Fibroblast of skin of abdomen (primary cell): ENCODE results near the gene LHCGR. TPM values are rescaled to one million over a fixed set of nuclear protein-coding genes. Genes with fewer than 3 reads are reported as not detected.

Experiments used
- DNase-seq: peaks from one replicate; pipeline ENCODE4 v3.0.0-alpha.2; 2013
- polyA plus RNA-seq, 2 experiments: library from polyadenylated mRNA; unstranded; fragments of 120-200 nt; gene quantifications; one replicate each; pipeline ENCODE4 v1.2.1, GENCODE V29; 2013; ENCODE audit not compliant: insufficient read length in 2 of 2

LHCGR gene
- 0.06 TPM for polyA plus RNA-seq (2013, experiment 1 of 2; ENCODE audit: insufficient read length)
- polyA plus RNA-seq (2013, experiment 2 of 2; ENCODE audit: insufficient read length), result 0.04 TPM

DNA sequence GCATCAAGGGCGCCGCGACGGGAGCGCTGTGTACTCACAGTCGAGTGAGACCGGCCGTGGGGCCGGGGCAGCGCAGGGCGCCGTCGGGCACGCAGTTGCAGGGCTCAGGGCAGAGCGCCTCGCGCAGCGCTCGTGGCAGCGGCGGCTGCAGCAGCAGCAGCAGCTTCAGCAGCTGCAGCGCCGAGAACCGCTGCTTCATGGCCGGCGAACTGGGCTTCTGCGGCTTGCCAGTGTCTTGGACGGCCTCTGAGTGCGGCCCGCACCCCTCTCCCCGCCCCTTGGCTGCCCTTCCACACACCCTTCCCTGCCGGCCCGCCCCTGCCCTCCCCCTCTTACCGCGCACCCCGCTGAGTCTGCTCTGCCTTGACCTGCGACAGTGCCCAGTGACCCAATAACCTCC is at the start of gene LHCGR:
LHCGR (minus strand) TSS at position 252 of the 400 bp plus-strand sequence; CDS start at position 199, 53 bp downstream.
- DNase-seq, result peak; percentile 12

DNA sequence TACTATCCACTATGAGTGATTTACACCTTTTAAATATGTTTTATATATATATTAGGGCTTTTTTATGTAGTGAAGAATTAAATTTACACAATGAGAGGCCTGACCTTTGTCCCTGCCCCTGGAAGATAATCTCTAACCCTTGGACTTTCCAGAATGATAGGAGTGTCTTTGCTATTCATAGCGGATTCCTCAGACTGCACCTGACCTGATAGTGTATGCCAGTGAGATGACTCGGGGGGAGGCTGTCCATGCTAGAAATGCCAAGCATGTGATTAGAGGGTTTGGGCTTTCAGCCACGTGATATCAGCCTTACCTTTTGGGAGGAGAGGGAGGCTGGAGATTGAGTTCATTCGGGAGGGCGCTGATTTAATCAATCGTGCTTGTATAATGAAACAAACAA is 44.1 kb upstream of the LHCGR start:
- DNase-seq, result no peak

DNA sequence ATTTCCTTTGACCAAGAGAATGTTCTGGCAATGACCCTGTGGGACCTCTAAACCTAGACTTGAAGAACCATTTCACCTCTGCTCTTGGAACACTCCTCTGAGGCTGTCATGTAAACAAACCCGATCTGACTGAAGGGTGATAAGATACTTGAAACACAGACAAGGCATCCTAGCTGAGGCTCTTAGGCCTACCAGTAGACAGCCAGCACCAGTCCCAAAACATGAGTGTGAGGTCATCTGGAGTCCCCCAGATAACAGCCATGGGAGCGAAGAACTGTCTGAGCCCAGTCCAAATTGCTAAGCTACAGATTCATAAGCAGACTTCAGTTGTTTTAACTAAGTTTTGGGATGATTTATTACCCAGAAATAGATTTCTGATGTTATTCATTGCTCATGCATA is 39.5 kb upstream of the LHCGR start:
- no peak for DNase-seq

DNA sequence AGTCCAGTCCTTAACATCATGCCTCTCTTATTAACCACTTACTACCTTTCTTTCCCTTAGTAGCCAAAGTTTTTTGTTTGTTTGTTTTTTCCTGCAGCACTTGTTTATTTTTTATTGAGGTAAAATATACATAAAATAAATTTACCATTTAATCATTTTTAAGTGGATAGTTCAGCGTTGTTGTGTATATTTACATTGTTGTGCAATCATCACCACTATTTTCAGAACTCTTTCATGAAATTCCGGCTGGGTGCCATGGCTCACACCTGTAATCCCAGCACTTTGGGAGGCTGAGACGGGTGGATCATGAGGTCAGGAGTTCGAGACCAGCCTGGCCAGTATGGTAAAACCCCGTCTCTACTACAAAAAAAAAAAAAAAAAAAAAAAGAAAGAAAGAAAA is 38.1 kb upstream of the LHCGR start:
- DNase-seq, result no peak

DNA sequence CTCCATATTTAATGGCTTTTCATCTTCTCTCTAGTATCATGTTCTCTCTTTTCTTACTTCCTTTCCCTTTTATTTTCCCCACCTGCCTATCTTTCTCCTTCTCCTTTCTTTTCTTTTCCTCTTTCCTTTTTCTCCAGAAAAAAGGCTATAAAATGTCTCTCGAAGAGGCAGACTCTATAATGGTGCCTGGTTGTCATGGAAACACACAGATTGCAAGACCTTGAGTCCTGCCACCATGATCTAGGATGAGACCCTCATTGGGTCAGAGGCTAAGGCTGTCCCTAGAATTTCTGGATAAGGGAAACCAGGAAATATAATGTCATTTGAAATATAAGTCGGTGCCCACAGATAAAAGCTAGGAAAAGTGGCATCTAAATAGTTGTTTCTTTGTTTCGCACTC is 36.5 kb upstream of the LHCGR start:
- DNase-seq, result no peak

DNA sequence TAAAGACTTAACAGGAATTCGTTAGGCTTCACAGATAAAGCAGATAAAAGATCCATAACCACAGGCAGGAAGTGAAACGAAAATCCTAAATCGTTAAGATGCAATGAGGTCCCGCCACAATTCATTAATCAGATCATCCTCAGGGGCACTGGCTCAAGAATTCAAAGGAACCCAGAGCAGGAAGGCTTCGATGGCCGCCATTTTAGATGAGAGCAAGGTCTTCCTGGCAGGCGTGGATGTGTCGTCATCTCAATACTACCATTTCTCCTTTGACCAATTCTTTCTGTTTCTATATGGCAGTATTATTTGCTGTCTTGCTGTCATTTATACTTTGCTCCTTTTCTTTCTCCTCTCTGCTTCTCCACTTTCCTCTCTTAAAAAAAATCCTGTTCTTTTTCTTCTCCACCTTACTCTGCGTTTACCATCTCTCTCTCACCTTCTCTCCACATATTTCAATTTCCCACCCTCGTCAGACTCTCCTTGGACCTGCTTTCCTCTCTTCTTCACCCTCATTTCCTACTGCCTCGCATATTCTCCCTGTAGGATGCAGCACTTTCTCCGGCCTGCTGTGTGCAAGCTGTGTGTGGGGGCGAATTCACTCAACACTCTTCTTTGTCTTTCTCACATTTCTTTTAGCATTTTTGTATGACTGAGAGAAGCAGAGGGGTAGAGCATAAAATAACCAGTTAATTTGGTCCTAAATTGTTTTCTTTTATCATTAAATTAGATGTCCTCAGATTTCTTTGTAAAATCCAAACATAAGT is 35.1 kb upstream of the LHCGR start:
- no peak for DNase-seq

DNA sequence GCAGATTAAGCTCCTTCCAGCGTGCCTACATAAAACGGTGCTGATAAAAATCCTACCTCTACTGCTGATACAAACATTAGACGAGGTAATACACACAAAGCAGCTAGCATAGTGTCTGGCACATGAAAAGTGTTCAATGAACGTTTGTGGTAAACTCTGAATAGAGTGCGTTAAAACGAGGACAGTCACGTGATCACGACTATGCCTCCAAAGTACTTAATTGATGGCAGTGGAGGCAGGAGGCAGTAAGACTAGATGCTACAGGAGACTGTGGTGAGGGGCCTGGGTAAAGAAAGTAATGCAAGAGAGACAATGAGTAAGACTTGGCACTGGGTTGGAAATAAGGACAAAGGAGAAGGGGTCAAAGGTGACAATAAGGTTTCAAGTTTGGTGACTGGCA is 32.1 kb upstream of the LHCGR start:
- DNase-seq, result no peak

DNA sequence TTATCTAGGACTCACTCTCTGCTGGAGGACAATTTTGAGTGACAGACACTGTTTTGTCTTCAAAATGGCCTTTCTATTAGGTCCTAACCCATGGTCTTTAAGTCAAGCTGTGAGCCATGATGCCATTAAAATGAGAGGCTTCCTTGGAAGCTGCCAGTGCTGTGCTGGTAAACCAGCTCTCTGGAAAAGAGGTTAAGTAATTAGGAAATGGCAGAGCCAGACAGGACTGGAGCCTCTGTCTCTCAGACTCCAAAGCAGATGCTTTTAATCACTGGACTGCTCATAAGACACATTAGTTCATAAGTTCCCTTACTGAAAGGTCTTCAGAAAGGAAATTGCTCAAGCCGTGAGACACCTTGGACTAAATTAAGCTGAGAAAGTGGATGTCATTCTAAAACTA is 25.8 kb upstream of the LHCGR start:
- peak; percentile 30 for DNase-seq

DNA sequence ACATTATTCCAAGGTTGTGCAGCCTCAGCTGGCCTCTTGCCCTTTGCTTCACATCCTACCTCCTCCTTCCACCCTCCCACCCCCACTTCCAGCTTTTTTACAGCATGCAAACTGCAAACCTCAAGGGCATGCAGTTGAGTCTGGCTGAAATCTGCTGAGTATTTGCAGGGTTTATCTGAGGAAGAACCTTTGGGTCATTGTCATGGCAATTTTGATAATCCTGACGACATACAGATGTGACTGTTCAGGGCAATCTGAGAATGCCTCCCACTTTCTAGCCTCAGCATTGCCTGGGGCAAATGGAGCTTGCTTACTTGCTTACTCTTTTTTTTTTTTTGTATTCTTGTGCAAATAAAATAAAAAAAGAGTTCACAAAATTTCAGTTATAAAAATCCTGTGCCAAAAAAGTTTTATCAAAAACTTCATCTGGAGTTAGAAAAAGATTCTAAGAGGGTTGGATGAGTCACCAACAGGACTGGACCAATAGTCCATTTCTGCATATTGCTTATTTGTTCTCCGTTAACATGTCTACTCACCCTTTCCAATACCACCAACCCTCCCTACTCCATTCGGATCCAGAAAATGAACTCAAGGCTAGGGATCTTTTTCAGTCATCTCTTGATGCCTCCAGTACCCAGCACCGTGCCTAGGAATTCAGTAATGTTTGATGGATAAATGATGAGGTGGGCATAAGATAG is 23.6 kb upstream of the LHCGR start:
- no peak for DNase-seq

DNA sequence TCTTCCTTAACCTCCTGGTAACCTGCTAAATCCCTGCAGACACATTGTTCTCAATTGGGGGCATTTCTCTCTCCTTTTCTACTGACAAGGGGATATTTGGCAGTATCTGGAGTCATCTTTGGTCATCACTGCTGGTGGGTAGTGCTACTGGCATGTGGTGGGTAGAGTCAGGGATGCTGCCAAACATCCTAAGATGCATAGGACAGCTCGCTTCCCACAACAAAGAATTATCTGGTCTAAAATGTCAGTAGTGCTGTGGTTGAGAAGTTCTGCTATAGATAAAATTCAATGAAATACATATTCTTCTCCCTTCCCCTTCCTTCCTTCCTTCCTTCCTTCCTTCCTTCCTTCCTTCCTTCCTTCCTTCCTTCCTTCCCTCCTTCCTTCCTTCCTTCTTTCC is 18.7 kb upstream of the LHCGR start:
- DNase-seq, result no peak

DNA sequence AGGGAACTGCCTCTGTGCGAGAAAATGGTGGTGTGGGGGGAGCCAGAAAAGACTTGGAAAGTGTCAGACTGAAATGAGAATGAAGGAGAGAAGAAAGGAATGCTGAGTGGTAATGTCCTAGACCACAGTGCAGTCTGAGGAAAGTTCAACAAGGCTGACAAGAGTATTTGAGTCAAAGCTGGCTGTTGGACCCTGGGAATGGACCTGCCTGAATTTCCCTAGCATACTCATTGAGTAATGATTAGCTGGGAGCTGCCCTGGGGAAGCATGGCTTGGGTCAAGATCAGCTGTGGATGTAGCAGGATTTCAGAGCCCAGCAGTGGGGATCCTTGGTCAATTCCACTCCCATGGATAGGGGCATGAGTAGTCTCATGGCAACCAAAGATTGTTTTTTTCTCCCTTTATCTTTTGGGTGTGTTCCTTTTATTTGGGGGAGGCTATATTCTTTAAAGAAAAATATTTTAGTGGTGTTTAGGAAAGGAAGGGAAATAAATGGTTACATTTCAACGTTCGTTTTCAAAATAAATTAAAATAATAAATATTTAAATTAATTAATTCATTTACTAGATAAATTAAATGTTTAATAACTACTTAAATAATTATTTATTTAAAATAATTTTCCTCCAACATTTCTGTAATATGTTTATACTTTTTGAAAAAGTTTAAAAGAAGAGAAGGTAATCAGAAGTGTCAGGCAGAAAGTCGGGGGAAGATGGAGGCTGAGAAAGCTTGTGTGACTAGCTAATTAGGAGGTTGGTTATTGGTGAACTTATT is 15.9 kb upstream of the LHCGR start:
- no peak for DNase-seq

DNA sequence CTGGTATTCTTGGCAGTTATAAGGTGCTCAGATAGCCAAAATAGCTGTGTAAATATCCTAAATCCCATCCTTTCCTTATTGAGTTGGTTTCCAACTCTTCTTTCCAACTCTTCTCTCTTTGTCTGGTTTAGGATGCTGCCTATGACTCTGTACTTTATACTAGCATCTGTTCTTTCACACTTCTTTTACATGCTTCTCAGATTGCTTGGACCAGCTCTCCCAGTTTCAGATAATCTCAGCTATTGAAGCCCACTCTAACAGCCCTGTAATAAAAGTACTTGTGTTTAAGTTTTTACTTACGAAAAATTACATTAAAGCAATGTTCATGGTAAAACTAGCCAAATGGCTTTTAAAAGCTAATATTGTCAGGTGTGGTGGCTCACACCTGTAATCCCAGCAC is 14.7 kb upstream of the LHCGR start:
- DNase-seq, result no peak

DNA sequence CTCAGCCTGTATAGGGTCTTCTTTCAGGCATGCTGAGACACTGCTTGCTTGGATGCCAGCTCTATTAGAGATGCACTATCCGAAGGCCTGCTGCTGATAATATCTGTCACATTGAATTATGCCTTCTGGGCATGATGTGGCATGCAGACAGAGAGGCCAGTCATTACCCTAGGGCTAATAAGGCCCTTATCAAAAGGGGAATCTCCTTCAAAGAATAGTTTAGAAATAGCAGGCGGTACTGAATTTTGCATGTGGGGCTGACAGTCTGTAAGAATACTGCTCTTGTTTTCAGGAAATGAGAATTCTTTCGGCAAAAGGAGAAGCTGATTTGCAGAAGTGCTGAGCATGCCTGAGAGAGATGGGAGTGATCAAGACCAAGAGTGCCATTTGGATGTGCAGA is 13.1 kb upstream of the LHCGR start:
- no peak for DNase-seq

DNA sequence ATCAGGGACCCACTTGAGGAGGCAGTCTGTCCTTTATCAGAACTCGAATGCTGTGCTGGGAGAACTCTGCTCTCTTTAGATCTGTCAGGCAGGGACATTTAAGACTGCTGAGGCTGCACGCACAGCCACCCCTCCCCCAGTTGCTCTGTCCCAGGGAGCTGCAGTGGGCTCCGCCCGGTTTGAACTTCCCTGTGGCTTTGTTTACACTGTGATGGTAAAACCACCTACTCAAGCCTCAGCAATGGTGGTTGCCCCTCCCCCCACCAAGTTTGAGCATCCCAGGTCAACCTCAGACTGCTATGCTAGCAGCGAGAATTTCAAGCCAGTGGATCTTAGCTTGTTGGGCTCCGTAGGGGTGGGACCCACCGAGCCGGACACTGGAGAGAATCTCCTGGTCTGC is 11.8 kb upstream of the LHCGR start:
- no peak for DNase-seq

DNA sequence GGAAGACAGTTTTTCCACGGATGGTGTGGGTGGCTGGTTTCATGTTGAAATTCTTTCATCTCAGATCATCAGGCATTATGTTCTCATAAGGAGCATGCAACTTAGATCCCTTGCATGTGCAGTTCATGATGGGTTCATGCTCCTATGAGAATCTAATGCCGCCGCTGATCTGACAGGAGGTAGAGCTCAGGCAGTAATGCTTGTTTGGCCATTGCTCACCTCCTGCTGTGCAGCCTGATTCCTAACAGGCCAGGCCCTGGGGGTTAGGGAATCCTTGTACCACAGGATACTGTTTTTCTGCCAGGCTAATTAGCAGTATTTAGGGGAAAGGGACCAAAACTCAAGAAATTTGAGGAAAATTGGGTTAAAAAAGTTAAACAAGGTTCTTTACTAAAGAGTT is 5.3 kb upstream of the LHCGR start:
- no peak for DNase-seq

DNA sequence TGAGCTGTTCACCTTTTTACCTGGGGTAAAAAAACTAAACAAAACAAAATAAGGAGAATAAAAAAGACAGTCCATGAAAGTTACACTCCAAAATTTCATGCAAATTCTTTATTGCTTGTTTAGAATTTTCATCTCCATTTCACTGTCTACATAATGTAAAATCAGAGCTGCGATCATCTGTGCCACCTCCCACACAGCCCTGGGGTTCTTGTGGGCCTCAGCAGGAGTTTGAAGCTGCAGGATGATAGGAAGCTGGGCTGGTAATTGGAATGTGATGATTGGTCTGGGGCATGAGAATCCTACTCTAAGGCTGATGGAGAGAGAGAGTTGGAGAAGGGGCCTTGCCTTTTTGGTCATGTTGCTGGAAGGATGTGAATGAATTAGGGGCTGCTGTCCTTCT is 4.2 kb upstream of the LHCGR start:
- DNase-seq, result no peak

DNA sequence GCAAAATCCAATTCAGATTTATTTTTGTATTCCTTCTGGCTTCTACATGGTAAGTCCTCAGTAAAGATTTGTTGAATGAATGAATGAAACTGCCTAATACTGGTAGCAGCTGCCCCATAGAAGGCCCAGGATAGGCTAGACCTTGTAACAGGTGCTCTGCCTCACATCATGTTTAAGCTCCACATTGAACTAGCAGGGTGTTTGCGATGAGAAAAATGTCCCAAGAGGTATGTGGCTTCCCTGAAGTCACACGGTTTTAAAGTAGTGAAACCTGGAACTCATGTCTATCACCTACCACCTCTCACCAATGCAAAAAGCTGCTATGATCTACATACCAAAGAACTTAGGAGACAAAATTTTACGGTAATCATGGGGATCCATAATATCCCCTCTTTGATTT is 765 bp upstream of the LHCGR start:
- DNase-seq, result no peak

DNA sequence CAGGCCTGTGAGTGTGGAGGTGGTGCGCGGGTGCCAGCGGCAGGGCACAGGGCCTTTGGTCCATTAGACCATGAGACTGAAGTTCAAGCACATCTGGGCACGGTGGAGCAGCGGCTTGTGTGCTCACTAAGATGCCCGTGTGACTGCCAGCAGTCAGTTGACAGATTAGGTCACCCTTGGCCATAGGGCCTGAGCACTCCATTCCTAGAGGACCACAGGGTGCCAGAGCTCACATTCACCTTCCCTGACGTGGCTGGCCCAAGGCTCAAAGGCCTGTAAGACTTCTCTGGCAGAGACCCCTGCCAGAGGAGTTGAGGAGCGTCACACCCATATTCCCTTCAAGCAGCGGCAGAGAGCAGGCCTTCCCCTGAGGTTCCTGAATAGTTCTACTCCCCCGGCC is 650 bp downstream of the LHCGR start:
- DNase-seq, result no peak

DNA sequence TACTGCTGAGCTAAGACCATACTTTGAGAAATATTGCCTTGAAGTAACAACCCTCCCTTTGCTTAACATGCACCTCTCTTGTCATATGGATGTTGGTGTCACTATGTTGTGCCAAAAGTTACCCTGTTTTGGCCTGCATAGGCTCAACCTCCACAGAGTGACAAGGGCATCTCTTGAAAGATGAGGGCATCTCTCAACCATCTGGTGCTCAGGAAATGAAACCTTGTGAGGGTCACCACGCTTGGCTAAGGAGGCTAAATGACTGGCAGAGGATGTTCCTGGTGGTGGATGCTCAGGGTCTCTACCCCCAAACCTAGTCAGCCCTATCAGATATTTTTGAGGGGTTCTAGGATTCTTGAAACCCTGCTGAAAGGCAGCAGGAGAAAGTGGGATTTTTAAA is 2.3 kb downstream of the LHCGR start:
- no peak for DNase-seq

DNA sequence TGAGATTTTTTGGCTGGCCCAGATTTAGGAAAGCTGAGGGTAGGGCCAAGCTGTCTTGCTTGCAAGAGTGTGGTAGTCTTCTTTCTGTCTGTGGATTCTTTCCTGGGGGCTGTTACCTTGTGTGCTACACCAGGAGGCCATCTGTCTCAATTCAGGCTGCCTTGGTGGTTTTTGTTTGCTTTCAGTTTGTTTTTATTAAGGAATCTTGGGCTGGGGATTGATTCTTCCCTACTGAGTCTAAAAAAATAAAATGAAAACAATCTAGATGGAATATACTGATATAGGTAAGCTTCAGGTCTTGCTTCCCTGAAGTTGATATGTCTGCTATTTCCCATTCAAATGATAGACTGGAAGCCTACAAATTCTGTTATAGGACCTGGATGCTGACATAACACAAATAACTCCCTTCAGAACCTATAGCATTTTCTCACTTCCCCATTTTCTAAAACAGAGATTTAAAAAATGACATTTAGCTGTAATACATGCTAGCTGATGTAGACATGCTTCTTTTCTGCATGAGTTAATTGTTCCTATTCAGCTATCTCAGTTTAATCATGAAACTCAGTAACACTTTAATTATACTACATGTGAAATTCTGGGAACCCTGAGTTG is 5.3 kb downstream of the LHCGR start:
- DNase-seq, result no peak

DNA sequence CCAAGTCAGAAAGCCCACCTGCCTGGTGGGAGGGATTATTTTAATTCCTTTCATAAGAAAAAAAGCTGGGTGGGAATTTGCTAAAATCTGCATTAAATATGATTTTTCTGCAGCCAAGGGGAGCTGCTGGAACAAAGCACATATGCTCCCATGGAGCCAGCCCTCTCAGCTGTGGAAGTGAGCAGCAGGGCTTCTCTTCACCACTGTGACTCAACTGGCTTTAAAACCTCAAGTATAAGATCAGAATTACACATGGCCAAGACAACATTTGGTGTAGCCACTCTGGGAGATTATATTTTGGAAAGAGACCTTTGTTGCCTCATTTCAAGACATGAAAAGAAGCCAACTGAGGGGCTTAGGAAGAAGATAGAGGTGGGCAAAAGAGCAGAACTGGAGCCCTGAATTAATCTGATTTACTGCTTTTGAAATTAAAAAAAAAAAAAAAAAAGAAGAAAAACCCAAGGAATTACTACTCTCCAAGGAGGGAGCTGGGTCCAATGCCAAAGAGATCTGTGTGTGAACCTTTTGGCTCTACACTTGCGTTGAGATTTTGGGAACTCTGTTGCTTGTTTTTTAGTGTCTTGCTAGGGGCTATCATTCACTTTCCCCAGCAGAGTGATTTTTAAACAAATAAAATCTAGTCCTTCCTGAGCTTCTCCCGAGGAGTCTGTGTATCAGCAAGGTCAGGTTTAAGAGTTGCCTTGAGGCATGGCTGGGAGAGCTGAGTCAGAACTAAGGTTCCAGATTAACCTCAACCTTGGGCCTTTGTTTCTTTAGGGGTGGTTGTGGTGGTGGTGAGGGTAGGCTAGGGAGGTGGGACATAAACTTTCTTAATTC is 6.0 kb downstream of the LHCGR start:
- DNase-seq, result no peak

DNA sequence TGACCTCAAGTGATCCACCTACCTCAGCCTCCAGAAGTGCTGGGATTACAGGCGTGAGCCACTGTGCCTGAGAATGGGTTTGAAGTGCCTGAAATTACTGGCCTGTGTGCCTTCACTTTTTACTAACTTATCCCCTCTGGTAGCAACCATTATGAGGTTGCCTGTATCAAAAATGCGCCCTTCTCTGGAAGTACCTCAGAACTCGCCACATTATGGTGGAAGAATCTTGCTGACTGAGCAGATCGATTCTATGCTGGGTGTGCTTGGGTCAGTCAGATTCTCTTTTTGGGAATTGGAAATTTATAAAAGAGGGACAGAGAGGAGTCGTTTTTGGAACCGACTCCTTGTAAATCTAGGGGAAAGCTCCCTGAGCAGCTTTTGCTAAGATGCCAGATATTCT is 8.2 kb downstream of the LHCGR start:
- DNase-seq, result no peak
